Caco-2 (cell line): ENCODE data around the gene AMER2. TPM values are rescaled to one million over a fixed set of nuclear protein-coding genes. Genes with fewer than 3 reads are reported as not detected.

Source experiments
- BruUV-seq: library from RNA; stranded (reverse); fragments of 400-500 nt; replicated peaks from 2 replicates; lab custom pipeline; 2021; lab: Mats Ljungman, UMichigan
- CTCF ChIA-PET: fragments of 300-600 bp; sonication (Branson Sonifier 250); formaldehyde crosslinking; loops from one replicate; lab custom pipeline; 2022; ENCODE audit warnings: antibody characterized with exemption; lab: Charles Lee
- POLR2A ChIA-PET: fragments of 300-600 bp; sonication (Branson Sonifier 250); formaldehyde crosslinking; loops from one replicate; lab custom pipeline; 2022; ENCODE audit warnings: antibody characterized with exemption; lab: Charles Lee
- DNase-seq, 2 experiments: peaks; one replicate each; pipeline versions ENCODE4 v3.0.0 to v3.0.0-alpha.2; 2020 to 2022
- H3K27me3 ChIP-seq: replicated peaks from 2 replicates; pipeline ENCODE4 v1.6.0; 2011; ENCODE audit warnings: low read length; ENCODE audit not compliant: control insufficient read depth, insufficient read depth
- H3K36me3 ChIP-seq: 2 replicates; pipeline ENCODE4 v1.5.1; 2011; ENCODE audit warnings: low read length; ENCODE audit not compliant: control insufficient read depth, insufficient read depth
- H3K4me1 ChIP-seq: fragments of 250-450 bp; sonication (Bioruptor Pico); 2 replicates; pipeline ENCODE4 v1.5.1; 2020; ENCODE audit warnings: mild to moderate bottlenecking
- H3K4me3 ChIP-seq: 2 replicates; pipeline ENCODE4 v1.5.1; 2011; ENCODE audit warnings: low read depth, mild to moderate bottlenecking, control low read depth, low read length
- H3K9me3 ChIP-seq: fragments of 250-450 bp; sonication (Bioruptor Pico); 2 replicates; pipeline ENCODE4 v1.5.1; 2020; ENCODE audit warnings: mild to moderate bottlenecking, moderate library complexity
- H3K27ac Mint-ChIP-seq: one replicate; pipeline ENCODE4 v1.8.0; 2022; ENCODE audit warnings: mixed read lengths; ENCODE audit not compliant: unreplicated experiment
- H3K27me3 Mint-ChIP-seq: one replicate; pipeline ENCODE4 v1.8.0; 2022; ENCODE audit warnings: mixed read lengths; ENCODE audit not compliant: insufficient read depth, unreplicated experiment
- H3K36me3 Mint-ChIP-seq: one replicate; pipeline ENCODE4 v1.8.0; 2022; ENCODE audit warnings: mild to moderate bottlenecking, mixed read lengths; ENCODE audit not compliant: insufficient read depth, unreplicated experiment
- H3K4me1 Mint-ChIP-seq: one replicate; pipeline ENCODE4 v1.8.0; 2022; ENCODE audit warnings: low read depth, mixed read lengths; ENCODE audit not compliant: unreplicated experiment
- H3K4me3 Mint-ChIP-seq: one replicate; pipeline ENCODE4 v1.8.0; 2022; ENCODE audit warnings: mild to moderate bottlenecking, moderate library complexity, mixed read lengths; ENCODE audit not compliant: unreplicated experiment
- H3K9me3 Mint-ChIP-seq: one replicate; pipeline ENCODE4 v1.8.0; 2022; ENCODE audit warnings: mixed read lengths; ENCODE audit not compliant: unreplicated experiment
- intact Hi-C: fragments of 100-400 bp; cut with micrococcal nuclease; formaldehyde crosslinking; loops from one replicate; pipeline ENCODE4 v1.10.0; 2022; ENCODE audit not compliant: unreplicated experiment
- total RNA-seq: library from RNA; stranded (reverse); gene quantifications from 2 replicates; pipeline ENCODE4 v1.2.3, GENCODE V29; 2022
- TF ChIP-seq, protein P1 (sequence below), 2 experiments: fragments of 200-600 bp in 1 of 2; IDR thresholded peaks; 1 replicate in 1 of 2; 2 replicates in 1 of 2; pipeline versions ENCODE4 v1.5.1 to v1.8.0; 2011 to 2022; ENCODE audit warnings: antibody characterized with exemption in 1 of 2, control low read depth in 1 of 2, inconsistent platforms in 1 of 2, low read depth in 1 of 2, low read length in 1 of 2, mild to moderate bottlenecking in 1 of 2, moderate library complexity in 1 of 2; ENCODE audit not compliant: insufficient read depth in 1 of 2, severe bottlenecking in 1 of 2, unreplicated experiment in 1 of 2

Gene AMER2
- total RNA-seq, 1 experiment from 2014 or later, result not detected

GRCh38 chr13:25151626-25152195, 20.4 kb downstream of the AMER2 start:
- Histone ChIP-seq H3K27me3 (no peaks in the 10 kb centered on the region), H3K9me3 (peaks cover 7% of the 10 kb centered on the region; the same call in 1 of the 2 replicates), H3K36me3 (no peaks in the 10 kb centered on the region), H3K4me3 (no peak overlapping the region), H3K4me1 (no peaks in the 10 kb centered on the region)
- Mint-ChIP-seq H3K4me3 (no peak overlapping the region), H3K4me1 (no peaks in the 10 kb centered on the region), H3K27ac (no peak overlapping the region), H3K36me3 (no peaks in the 10 kb centered on the region), H3K27me3 (peaks cover 11% of the 10 kb centered on the region), H3K9me3 (peaks cover 11% of the 10 kb centered on the region)
- no TSS peak for BruUV-seq
- no peak for DNase-seq
- TF ChIP-seq, protein P1, sequence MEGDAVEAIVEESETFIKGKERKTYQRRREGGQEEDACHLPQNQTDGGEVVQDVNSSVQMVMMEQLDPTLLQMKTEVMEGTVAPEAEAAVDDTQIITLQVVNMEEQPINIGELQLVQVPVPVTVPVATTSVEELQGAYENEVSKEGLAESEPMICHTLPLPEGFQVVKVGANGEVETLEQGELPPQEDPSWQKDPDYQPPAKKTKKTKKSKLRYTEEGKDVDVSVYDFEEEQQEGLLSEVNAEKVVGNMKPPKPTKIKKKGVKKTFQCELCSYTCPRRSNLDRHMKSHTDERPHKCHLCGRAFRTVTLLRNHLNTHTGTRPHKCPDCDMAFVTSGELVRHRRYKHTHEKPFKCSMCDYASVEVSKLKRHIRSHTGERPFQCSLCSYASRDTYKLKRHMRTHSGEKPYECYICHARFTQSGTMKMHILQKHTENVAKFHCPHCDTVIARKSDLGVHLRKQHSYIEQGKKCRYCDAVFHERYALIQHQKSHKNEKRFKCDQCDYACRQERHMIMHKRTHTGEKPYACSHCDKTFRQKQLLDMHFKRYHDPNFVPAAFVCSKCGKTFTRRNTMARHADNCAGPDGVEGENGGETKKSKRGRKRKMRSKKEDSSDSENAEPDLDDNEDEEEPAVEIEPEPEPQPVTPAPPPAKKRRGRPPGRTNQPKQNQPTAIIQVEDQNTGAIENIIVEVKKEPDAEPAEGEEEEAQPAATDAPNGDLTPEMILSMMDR (IDR thresholded peaks at IDR 0.05; ENCODE audit: insufficient read depth in 1 of 2, low read depth in 1 of 2, low read length in 1 of 2, severe bottlenecking in 1 of 2, unreplicated experiment in 1 of 2), result no peak
- ChIA-PET CTCF (no interaction called here), POLR2A (no interaction called here)
- intact Hi-C loops, result no loop called here

- Mint-ChIP-seq H3K36me3 (no peaks in the 10 kb centered on the region), H3K27me3 (peaks cover 11% of the 10 kb centered on the region), H3K4me3 (no peak overlapping the region), H3K27ac (no peak overlapping the region), H3K4me1 (no peaks in the 10 kb centered on the region), H3K9me3 (peaks cover 11% of the 10 kb centered on the region)
- H3K9me3 ChIP-seq, result peaks cover 7% of the 10 kb centered on the region; the same call in 1 of the 2 replicates
- H3K27me3 ChIP-seq, result no peaks in the 10 kb centered on the region
- TF ChIP-seq, protein P1 (IDR thresholded peaks at IDR 0.05; ENCODE audit: insufficient read depth in 1 of 2, low read depth in 1 of 2, low read length in 1 of 2, severe bottlenecking in 1 of 2, unreplicated experiment in 1 of 2), result no peak
- POLR2A ChIA-PET, result no interaction called here
- intact Hi-C loops, result no loop called here
- CTCF ChIA-PET, result interaction anchor here (1.1 kb wide), 1 partner anchor 35 kb away, joined by 3 read pairs; no protein-coding TSS in a partner anchor
- no peak overlapping the region for H3K4me3 ChIP-seq
- no TSS peak for BruUV-seq
- no peaks in the 10 kb centered on the region for H3K36me3 ChIP-seq
- DNase-seq, result no peak
- H3K4me1 ChIP-seq, result no peaks in the 10 kb centered on the region
These were observed 22.4 kb downstream of the AMER2 start for GRCh38 chr13:25149711-25150110.

DNA sequence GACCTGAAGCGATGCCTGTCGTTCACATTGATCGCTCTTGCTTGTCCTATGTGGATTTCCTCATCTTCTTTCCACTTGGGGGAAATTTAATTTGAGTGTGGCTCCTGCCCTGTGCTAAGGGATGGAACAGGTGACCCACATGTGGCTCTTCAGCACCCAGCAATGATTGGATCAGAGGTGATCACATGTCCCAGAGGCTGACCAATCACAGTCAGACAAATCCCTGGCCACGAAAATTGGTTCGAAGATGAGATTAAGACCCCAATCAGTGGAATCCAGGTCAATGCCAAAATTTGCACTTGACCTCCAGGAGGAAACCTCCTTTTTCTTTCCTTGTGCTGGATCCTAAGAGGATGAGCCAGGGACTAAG, 23.7 kb downstream of the AMER2 start:
- CTCF ChIA-PET, result no interaction called here
- no peaks in the 10 kb centered on the region for H3K36me3 ChIP-seq
- H3K4me1 ChIP-seq, result no peaks in the 10 kb centered on the region
- DNase-seq, result no peak
- Mint-ChIP-seq H3K4me1 (no peaks in the 10 kb centered on the region), H3K27ac (no peak overlapping the region), H3K36me3 (no peaks in the 10 kb centered on the region), H3K9me3 (peaks cover 11% of the 10 kb centered on the region), H3K27me3 (peaks cover 14% of the 10 kb centered on the region), H3K4me3 (no peak overlapping the region)
- TF ChIP-seq, protein P1 (IDR thresholded peaks at IDR 0.05; ENCODE audit: insufficient read depth in 1 of 2, low read depth in 1 of 2, low read length in 1 of 2, severe bottlenecking in 1 of 2, unreplicated experiment in 1 of 2), result no peak
- intact Hi-C loops, result no loop called here
- no TSS peak for BruUV-seq
- H3K9me3 ChIP-seq, result peaks cover 7% of the 10 kb centered on the region; the same call in 1 of the 2 replicates
- POLR2A ChIA-PET, result no interaction called here
- no peak overlapping the region for H3K4me3 ChIP-seq
- H3K27me3 ChIP-seq, result no peaks in the 10 kb centered on the region
